ENCODE data around the gene DIAPH2. TPM values are rescaled to one million over a fixed set of nuclear protein-coding genes. Genes with fewer than 3 reads are reported as not detected.

Gene DIAPH2
- total RNA-seq, 1 donor from 2014 or later: 18.9 TPM

GRCh38 chrX:96987228-96987627, 302.6 kb downstream of the DIAPH2 start:
- H3K27me3 Mint-ChIP-seq: no peaks in the 10 kb centered on the region
- no peak overlapping the region for H3K27ac Mint-ChIP-seq
- no peaks in the 10 kb centered on the region for H3K9me3 Mint-ChIP-seq
- H3K4me1 Mint-ChIP-seq (ENCODE audit: unreplicated experiment): peaks cover 4% of the 10 kb centered on the region
- TF ChIP-seq CTCF (conservative IDR thresholded peaks at IDR 0.05): no peak
- DNase-seq (ENCODE audit: extremely low spot score, unreplicated experiment): no peak
- H3K36me3 Mint-ChIP-seq: no peaks in the 10 kb centered on the region
- H3K4me3 Mint-ChIP-seq: no peak overlapping the region

- H3K4me3 Mint-ChIP-seq: no peak overlapping the region
- peaks cover 4% of the 10 kb centered on the region for H3K9me3 Mint-ChIP-seq
- H3K27ac Mint-ChIP-seq: no peak overlapping the region
- no peak for TF ChIP-seq CTCF (conservative IDR thresholded peaks at IDR 0.05)
- H3K27me3 Mint-ChIP-seq: no peaks in the 10 kb centered on the region
- H3K4me1 Mint-ChIP-seq (ENCODE audit: unreplicated experiment): peaks cover 4% of the 10 kb centered on the region
- no peaks in the 10 kb centered on the region for H3K36me3 Mint-ChIP-seq
- DNase-seq (ENCODE audit: extremely low spot score, unreplicated experiment): no peak
Measured at GRCh38 chrX:96989830-96990571, 305.4 kb downstream of the DIAPH2 start.

GRCh38 chrX:96994093-96994492, 309.5 kb downstream of the DIAPH2 start:
- Mint-ChIP-seq H3K9me3 (peaks cover 4% of the 10 kb centered on the region), H3K4me1 (ENCODE audit: unreplicated experiment) (no peaks in the 10 kb centered on the region), H3K27ac (no peak overlapping the region), H3K4me3 (no peak overlapping the region), H3K27me3 (no peaks in the 10 kb centered on the region), H3K36me3 (no peaks in the 10 kb centered on the region)
- TF ChIP-seq CTCF (conservative IDR thresholded peaks at IDR 0.05): no peak
- no peak for DNase-seq (ENCODE audit: extremely low spot score, unreplicated experiment)

- DNase-seq (ENCODE audit: extremely low spot score, unreplicated experiment): no peak
- H3K27me3 Mint-ChIP-seq: no peaks in the 10 kb centered on the region
- H3K4me3 Mint-ChIP-seq: no peak overlapping the region
- TF ChIP-seq CTCF (conservative IDR thresholded peaks at IDR 0.05): no peak
- no peaks in the 10 kb centered on the region for H3K36me3 Mint-ChIP-seq
- H3K9me3 Mint-ChIP-seq: peaks cover 11% of the 10 kb centered on the region
- H3K27ac Mint-ChIP-seq: no peak overlapping the region
- H3K4me1 Mint-ChIP-seq (ENCODE audit: unreplicated experiment): no peaks in the 10 kb centered on the region
Measured at GRCh38 chrX:96997196-96997595, 312.6 kb downstream of the DIAPH2 start.

GRCh38 chrX:97000682-97001368, 316.2 kb downstream of the DIAPH2 start:
- Mint-ChIP-seq H3K4me1 (ENCODE audit: unreplicated experiment) (no peaks in the 10 kb centered on the region), H3K4me3 (no peak overlapping the region)

More at GRCh38 chrX:97000682-97001368, 316.2 kb downstream of the DIAPH2 start:
- no peaks in the 10 kb centered on the region for H3K36me3 Mint-ChIP-seq
- peaks cover 8% of the 10 kb centered on the region for H3K9me3 Mint-ChIP-seq
- no peak for DNase-seq (ENCODE audit: extremely low spot score, unreplicated experiment)
- H3K27me3 Mint-ChIP-seq: no peaks in the 10 kb centered on the region
- no peak for TF ChIP-seq CTCF (conservative IDR thresholded peaks at IDR 0.05)
- no peak overlapping the region for H3K27ac Mint-ChIP-seq

Data from type B pancreatic cell (in vitro differentiated cells).